GM11168 (cell line): Measurements from ENCODE around the gene USP17L19.
"Not testable (repeated sequence)": the region's sequence is repeated elsewhere in the genome, so short reads cannot be mapped to it uniquely, and the experiment has no call there.

Source experiments
- in situ Hi-C: fragments of 300-500 bp; cut with MboI; formaldehyde crosslinking; loops from one replicate; pipeline ENCODE4 v1.12.0; 2022; ENCODE audit warnings: low sequenced_read_pairs; ENCODE audit not compliant: unreplicated experiment

Gene USP17L19

GRCh38 chr4:9253078-9253477 lies at the start of gene USP17L19:
Gene USP17L19 (plus strand): TSS chr4:9253378. CDS start chr4:9253378, 0 bp downstream.
- in situ Hi-C loops: loop anchor here (25.0 kb wide), 1 partner anchor 116 kb away; no protein-coding TSS in a partner anchor

GRCh38 chr4:9210357-9210756 lies 42.8 kb upstream of the USP17L19 start, which contains the start of gene USP17L10:
Gene USP17L10 (plus strand): TSS chr4:9210657. CDS start chr4:9210657, 0 bp downstream.
- in situ Hi-C loops: not testable (repeated sequence)

GRCh38 chr4:9214701-9215100 lies 38.5 kb upstream of the USP17L19 start:
- in situ Hi-C loops: not testable (repeated sequence)

- in situ Hi-C loops: not testable (repeated sequence)
These were observed 38.1 kb upstream of the USP17L19 start, which contains the start of gene USP17L11 for GRCh38 chr4:9215105-9215504. Gene USP17L11 (plus strand): TSS chr4:9215405. CDS start chr4:9215405, 0 bp downstream.

- in situ Hi-C loops: not testable (repeated sequence)
These were observed 33.3 kb upstream of the USP17L19 start, which contains the start of gene USP17L12 for GRCh38 chr4:9219852-9220251. Gene USP17L12 (plus strand): TSS chr4:9220152. CDS start chr4:9220152, 0 bp downstream.

GRCh38 chr4:9224596-9224995 lies 28.6 kb upstream of the USP17L19 start, which contains the start of gene USP17L13:
Gene USP17L13 (plus strand): TSS chr4:9224896. CDS start chr4:9224896, 0 bp downstream.
- in situ Hi-C loops: not testable (repeated sequence)

GRCh38 chr4:9230249-9230648 lies 22.9 kb upstream of the USP17L19 start:
- in situ Hi-C loops: loop anchor here (25.0 kb wide), 1 partner anchor 157 kb away; no protein-coding TSS in a partner anchor

- in situ Hi-C loops: loop anchor here (25.0 kb wide), 1 partner anchor 153 kb away; no protein-coding TSS in a partner anchor
These were observed 19.1 kb upstream of the USP17L19 start, which contains the start of gene USP17L15 for GRCh38 chr4:9234085-9234484. Gene USP17L15 (plus strand): TSS chr4:9234385. CDS start chr4:9234385, 0 bp downstream.

GRCh38 chr4:9238461-9238860 lies 14.7 kb upstream of the USP17L19 start:
- in situ Hi-C loops: loop anchor here (25.0 kb wide), 1 partner anchor 149 kb away; no protein-coding TSS in a partner anchor

GRCh38 chr4:9243579-9243978 lies 9.6 kb upstream of the USP17L19 start, which contains the start of gene USP17L17:
Gene USP17L17 (plus strand): TSS chr4:9243879. CDS start chr4:9243879, 0 bp downstream.
- in situ Hi-C loops: loop anchor here (25.0 kb wide), 1 partner anchor 144 kb away; no protein-coding TSS in a partner anchor

GRCh38 chr4:9247953-9248680 lies 5.1 kb upstream of the USP17L19 start, which contains the start of gene USP17L18:
Gene USP17L18 (plus strand): TSS chr4:9248630. CDS start chr4:9248630, 0 bp downstream.
- in situ Hi-C loops: loop anchor here (25.0 kb wide), 1 partner anchor 139 kb away; no protein-coding TSS in a partner anchor

GRCh38 chr4:9257824-9258223 lies 4.6 kb downstream of the USP17L19 start, which contains the start of gene USP17L20:
Gene USP17L20 (plus strand): TSS chr4:9258124. CDS start chr4:9258124, 0 bp downstream.
- in situ Hi-C loops: loop anchor here (25.0 kb wide), 1 partner anchor 121 kb away; no protein-coding TSS in a partner anchor

- in situ Hi-C loops: loop anchor here (25.0 kb wide), 1 partner anchor 125 kb away; no protein-coding TSS in a partner anchor
These were observed 9.4 kb downstream of the USP17L19 start, which contains the start of gene USP17L21 for GRCh38 chr4:9262572-9262971. Gene USP17L21 (plus strand): TSS chr4:9262872. CDS start chr4:9262872, 0 bp downstream.

GRCh38 chr4:9267319-9267718 lies 14.1 kb downstream of the USP17L19 start, which contains the start of gene USP17L22:
Gene USP17L22 (plus strand): TSS chr4:9267619. CDS start chr4:9267619, 0 bp downstream.
- in situ Hi-C loops: loop anchor here (25.0 kb wide), 1 partner anchor 130 kb away; no protein-coding TSS in a partner anchor

- in situ Hi-C loops: loop anchor here (25.0 kb wide), 1 partner anchor 134 kb away; no protein-coding TSS in a partner anchor
These were observed 18.5 kb downstream of the USP17L19 start for GRCh38 chr4:9271719-9272118.
